H1 (cell line): ENCODE data around the gene ADORA1. TPM values are rescaled to one million over a fixed set of nuclear protein-coding genes. Genes with fewer than 3 reads are reported as not detected.

Experiments used
- CTCF ChIA-PET: fragments of 300-600 bp; sonication (Branson Sonifier 250); formaldehyde crosslinking; loops from one replicate; lab custom pipeline; 2021; ENCODE audit not compliant: partially characterized antibody; lab: Charles Lee
- POLR2A ChIA-PET: fragments of 300-600 bp; sonication (Branson Sonifier 250); formaldehyde crosslinking; loops from one replicate; lab custom pipeline; 2021; ENCODE audit warnings: inconsistent platforms; ENCODE audit not compliant: partially characterized antibody; lab: Charles Lee
- DNase-seq, 2 experiments: peaks; one replicate each; pipeline versions ENCODE4 v3.0.0 to v3.0.0-alpha.2; 2010 to 2022; ENCODE audit warnings: low spot score in 2 of 2, low read depth in 1 of 2, mixed read lengths in 1 of 2
- FAIRE-seq: peaks from 2 replicates; lab custom pipeline; 2011; peaks lifted over from hg19 to GRCh38; lab: Jason Lieb, UNC
- H2AFZ ChIP-seq: 2 replicates; pipeline ENCODE4 v1.8.1; 2012; ENCODE audit warnings: low read length, inconsistent platforms
- H2AK5ac ChIP-seq: 2 replicates; pipeline ENCODE4 v1.6.1; 2013; ENCODE audit warnings: low read depth, low read length
- H2BK120ac ChIP-seq: replicated peaks from 2 replicates; pipeline ENCODE3; 2013; ENCODE audit warnings: low read depth, low read length, inconsistent platforms
- H2BK12ac ChIP-seq: 2 replicates; pipeline ENCODE4 v1.6.1; 2013; ENCODE audit warnings: low read depth, low read length
- H2BK15ac ChIP-seq: 2 replicates; pipeline ENCODE4 v1.6.1; 2013; ENCODE audit warnings: low read length
- H2BK20ac ChIP-seq: 2 replicates; pipeline ENCODE4 v1.6.1; 2013; ENCODE audit warnings: low read length
- H2BK5ac ChIP-seq: 2 replicates; pipeline ENCODE4 v1.6.1; 2013; ENCODE audit warnings: low read depth, low read length
- H3K14ac ChIP-seq: 2 replicates; pipeline ENCODE4 v1.6.1; 2013; ENCODE audit warnings: inconsistent platforms; ENCODE audit not compliant: insufficient read length
- H3K18ac ChIP-seq: 2 replicates; pipeline ENCODE4 v1.6.1; 2013; ENCODE audit warnings: low read length; ENCODE audit errors: extremely low read depth
- H3K23ac ChIP-seq: 2 replicates; pipeline ENCODE4 v1.6.1; 2013; ENCODE audit warnings: inconsistent platforms; ENCODE audit not compliant: insufficient read length
- H3K23me2 ChIP-seq: 2 replicates; pipeline ENCODE4 v1.6.1; 2013; ENCODE audit warnings: low read depth, low read length
- H3K27ac ChIP-seq: 2 replicates; pipeline ENCODE4 v1.6.1; 2011; ENCODE audit warnings: low read depth, low read length, inconsistent platforms
- H3K27me3 ChIP-seq, 4 experiments: replicated peaks in 1 of 4; 1 replicate in 1 of 4; 2 replicates in 3 of 4; pipeline versions ENCODE4 v1.6.1 to v1.8.1; 2011 to 2013; ENCODE audit warnings: low read length in 3 of 4, mild to moderate bottlenecking in 3 of 4, inconsistent platforms in 2 of 4, mixed read lengths in 2 of 4, moderate library complexity in 1 of 4; ENCODE audit not compliant: control insufficient read depth in 3 of 4, insufficient read depth in 3 of 4; ENCODE audit errors: extremely low read depth in 1 of 4
- H3K36me3 ChIP-seq, 4 experiments: 2 replicates each; pipeline versions ENCODE4 v1.6.1 to v1.8.1; 2011 to 2013; ENCODE audit warnings: mild to moderate bottlenecking in 4 of 4, low read length in 3 of 4, moderate library complexity in 2 of 4, control low read depth in 1 of 4, inconsistent platforms in 1 of 4; ENCODE audit not compliant: insufficient read depth in 4 of 4, control insufficient read depth in 2 of 4
- H3K4ac ChIP-seq: replicated peaks from 2 replicates; pipeline ENCODE3; 2013; ENCODE audit warnings: low read length, low read depth, mixed read lengths, inconsistent platforms; ENCODE audit not compliant: insufficient read length
- H3K4me1 ChIP-seq, 4 experiments: replicated peaks in 1 of 4; 1 replicate in 1 of 4; 2 replicates in 3 of 4; pipeline versions ENCODE4 v1.6.1 to v1.8.1; 2011 to 2013; ENCODE audit warnings: low read length in 3 of 4, inconsistent platforms in 2 of 4, mixed read lengths in 1 of 4; ENCODE audit not compliant: insufficient read depth in 4 of 4, control insufficient read depth in 3 of 4
- H3K4me2 ChIP-seq, 2 experiments: 2 replicates each; pipeline versions ENCODE4 v1.6.1 to v1.8.1; 2011 to 2013; ENCODE audit warnings: low read depth in 2 of 2, low read length in 2 of 2, control low read depth in 1 of 2, inconsistent platforms in 1 of 2, mild to moderate bottlenecking in 1 of 2; ENCODE audit not compliant: insufficient read depth in 1 of 2
- H3K4me3 ChIP-seq, 4 experiments: fragments of 200-600, 300-600 bp in 1 of 4; sonication (generic), shearing (Covaris generic), sonication (Bioruptor Twin) in 1 of 4; 2 replicates each; pipeline versions ENCODE4 v1.5.1 to v1.8.1; 2011 to 2016; ENCODE audit warnings: low read length in 4 of 4, low read depth in 3 of 4, control low read depth in 2 of 4, inconsistent platforms in 2 of 4, mild to moderate bottlenecking in 2 of 4, mixed read lengths in 1 of 4, moderate library complexity in 1 of 4; ENCODE audit not compliant: insufficient read depth in 2 of 4; ENCODE audit errors: extremely low read depth in 1 of 4
- H3K56ac ChIP-seq: replicated peaks from 2 replicates; pipeline ENCODE3; 2013; ENCODE audit warnings: low read depth, mild to moderate bottlenecking, mixed read lengths, low read length, inconsistent platforms; ENCODE audit not compliant: insufficient read length
- H3K79me1 ChIP-seq: 2 replicates; pipeline ENCODE4 v1.6.1; 2013; ENCODE audit warnings: low read depth, low read length, control low read depth
- H3K79me2 ChIP-seq, 2 experiments: 2 replicates each; pipeline versions ENCODE4 v1.6.1 to v1.8.1; 2012 to 2013; ENCODE audit warnings: low read length in 2 of 2, mild to moderate bottlenecking in 2 of 2, inconsistent platforms in 1 of 2; ENCODE audit not compliant: insufficient read depth in 2 of 2, control insufficient read depth in 1 of 2
- H3K9ac ChIP-seq, 4 experiments: replicated peaks in 1 of 4; 1 replicate in 1 of 4; 2 replicates in 3 of 4; pipeline versions ENCODE4 v1.6.1 to v1.8.1; 2011 to 2013; ENCODE audit warnings: low read depth in 3 of 4, low read length in 3 of 4, control low read depth in 2 of 4, mild to moderate bottlenecking in 2 of 4, moderate library complexity in 2 of 4, inconsistent platforms in 1 of 4; ENCODE audit errors: extremely low read depth in 1 of 4
- H3K9me3 ChIP-seq, 2 experiments: 2 replicates each; pipeline versions ENCODE4 v1.6.1 to v1.8.1; 2012 to 2013; ENCODE audit warnings: mild to moderate bottlenecking in 2 of 2, moderate library complexity in 2 of 2, control low read depth in 1 of 2, inconsistent platforms in 1 of 2, low read depth in 1 of 2, low read length in 1 of 2, mixed read lengths in 1 of 2; ENCODE audit not compliant: insufficient read depth in 2 of 2
- H4K20me1 ChIP-seq, 2 experiments: replicated peaks in 1 of 2; 2 replicates each; pipeline versions ENCODE3 to v1.8.1; 2011 to 2013; ENCODE audit warnings: inconsistent platforms in 2 of 2, low read length in 2 of 2, mild to moderate bottlenecking in 1 of 2; ENCODE audit not compliant: insufficient read depth in 2 of 2, control insufficient read depth in 1 of 2
- H4K5ac ChIP-seq: 2 replicates; pipeline ENCODE4 v1.6.1; 2013; ENCODE audit warnings: low read length, low read depth, mixed read lengths, inconsistent platforms; ENCODE audit not compliant: insufficient read length
- H4K8ac ChIP-seq: 2 replicates; pipeline ENCODE4 v1.8.0; 2013; ENCODE audit warnings: mild to moderate bottlenecking, moderate library complexity, low read length, inconsistent platforms; ENCODE audit not compliant: insufficient read depth; ENCODE audit errors: extremely low read depth
- H4K91ac ChIP-seq: replicated peaks from 2 replicates; pipeline ENCODE3; 2013; ENCODE audit warnings: low read length, mixed read lengths, inconsistent platforms; ENCODE audit not compliant: insufficient read length
- CBX5 ChIP-seq: fragments of 300-800, 300-1000 bp; sonication (generic); IDR thresholded peaks from 2 replicates; pipeline ENCODE4 v1.7.1; 2016; ENCODE audit warnings: antibody characterized with exemption, low read length, low read depth
- CEBPB ChIP-seq: IDR thresholded peaks from 2 replicates; pipeline ENCODE4 v1.6.1; 2012; ENCODE audit warnings: low read depth, low read length
- CHD1 ChIP-seq: IDR thresholded peaks from 2 replicates; pipeline ENCODE4 v1.6.1; 2012; ENCODE audit warnings: low read depth, low read length, improper control_type of control experiment
- SP4 ChIP-seq: IDR thresholded peaks from 2 replicates; pipeline ENCODE4 v1.6.1; 2012; ENCODE audit warnings: low read length, inconsistent platforms
- WGBS, 2 experiments: shearing (Covaris generic) in 1 of 2; methylation state at CpG; one replicate each; pipeline versions ENCODE4 v1.1.6 to v1.1.7; 2013 to 2015; ENCODE audit warnings: low lambda C conversion rate in 2 of 2, mixed read lengths in 2 of 2, inconsistent platforms in 1 of 2, low coverage in 1 of 2, missing lambda C conversion rate in 1 of 2; ENCODE audit not compliant: insufficient replicate concordance in 2 of 2, insufficient coverage in 1 of 2, insufficient read length in 1 of 2; ENCODE audit errors: extremely low coverage in 1 of 2, missing lambda C conversion rate in 1 of 2; 5-methylcytosine and 5-hydroxymethylcytosine counted together
- polyA plus RNA-seq, 7 experiments: library from polyadenylated mRNA; depleted of rRNA in 3 of 7; stranded (reverse) in 5 of 7; unstranded in 2 of 7; fragments of >200 nt in 5 of 7; fragments of 200-250 nt in 2 of 7; gene quantifications; 1 replicate in 5 of 7; 2 replicates in 1 of 7; 4 replicates in 1 of 7; pipeline versions ENCODE4 v1.2.1 to v1.2.3, GENCODE V29; 2011 to 2013; ENCODE audit warnings: missing spikeins in 2 of 7, mixed read lengths in 2 of 7
- total RNA-seq: library from RNA; stranded (reverse); fragmentation: NEBNext Ultra II Directional; extraction: Animal tissue kit (Norgen Biotek cat#: 25700); gene quantifications from 2 replicates; pipeline ENCODE4 v1.2.1, GENCODE V29; 2021

Gene ADORA1
- total and polyA plus RNA-seq, 2 of the 8 experiments (the other 6 are each of a cell fraction or from before 2014, with no cell fraction given): 3.3 to 6.7 TPM

DNA sequence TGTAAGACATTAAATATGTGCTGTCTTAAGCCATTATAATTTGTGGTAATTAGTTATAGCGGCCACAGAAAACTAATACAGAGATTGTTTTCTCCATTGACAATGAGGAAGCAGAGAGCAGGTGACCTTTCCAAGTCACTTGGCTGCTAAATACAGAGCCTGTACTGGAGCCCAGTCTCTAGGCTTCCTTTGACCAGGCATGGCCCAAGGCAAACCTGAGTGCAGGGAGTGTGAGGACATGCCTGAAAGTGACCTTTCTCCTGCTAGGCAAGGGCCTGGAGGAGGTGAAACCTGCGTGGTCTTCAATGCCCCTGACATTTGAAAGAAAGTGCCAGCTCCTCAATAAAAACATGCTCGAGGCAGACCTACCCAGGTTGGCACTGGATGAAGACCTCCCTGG, 71.5 kb downstream of the ADORA1 start:
- H3K36me3 ChIP-seq: no peaks in the 10 kb centered on the region
- no peak overlapping the region for H2BK15ac ChIP-seq
- H3K79me1 ChIP-seq: no peaks in the 10 kb centered on the region
- H3K4me2 ChIP-seq: no peak overlapping the region
- H3K14ac ChIP-seq: no peak overlapping the region
- no peak overlapping the region for H3K9ac ChIP-seq
- no peak overlapping the region for H2BK12ac ChIP-seq
- H3K23ac ChIP-seq: no peak overlapping the region
- H3K4me1 ChIP-seq: peaks cover 0 to 3% (median 0%) of the 10 kb centered on the region in 4 experiments; a peak in 1 of 7 replicates
- H4K20me1 ChIP-seq: no peaks in the 10 kb centered on the region
- no peak for FAIRE-seq
- no peak overlapping the region for H2BK120ac ChIP-seq
- TF ChIP-seq CHD1: no peak
- TF ChIP-seq SP4: no peak
- TF ChIP-seq CBX5: no peak
- no peak for TF ChIP-seq CEBPB
- TF ChIP-seq, all 59 proteins: peak for 0
- DNase-seq: no peak
- ChIA-PET POLR2A (no interaction called here), CTCF (interaction anchor here (0.7 to 6.7 kb wide), 14 partner anchors 8 to 545 kb away, joined by 3 to 55 read pairs (median 5); partner anchors contain the start of genes ADORA1 and MYOG)
- Histone ChIP-seq H3K27me3 (no peaks in the 10 kb centered on the region; a peak in 1 of 7 replicates), H3K4ac (no peak overlapping the region), H3K27ac (no peak overlapping the region), H2BK5ac (no peak overlapping the region), H3K79me2 (no peaks in the 10 kb centered on the region), H4K5ac (no peak overlapping the region), H3K18ac (no peak overlapping the region), H2AFZ (no peak overlapping the region), H3K9me3 (no peaks in the 10 kb centered on the region), H3K56ac (no peak overlapping the region), H4K91ac (no peak overlapping the region), H3K23me2 (no peaks in the 10 kb centered on the region), H4K8ac (no peak overlapping the region), H3K4me3 (no peak overlapping the region), H2AK5ac (no peak overlapping the region), H2BK20ac (no peak overlapping the region)
- WGBS, 2 experiments: 91% methylated on average over 3 of the region's 3 CpGs; no CpG with 5 or more reads in 1 of the 2 experiments
